ENCODE measurements around the gene GSG1L.

GSG1L gene

GRCh38 chr16:27789595-27790241, 273.8 kb downstream of the GSG1L start:
- DNase-seq (ENCODE audit: low read depth), result no peak

- DNase-seq (ENCODE audit: low read depth), result no peak
Observed at GRCh38 chr16:27789150-27789549, 274.4 kb downstream of the GSG1L start.

- no peak for DNase-seq (ENCODE audit: low read depth)
Observed at GRCh38 chr16:27787665-27788064, 275.8 kb downstream of the GSG1L start.

DNA sequence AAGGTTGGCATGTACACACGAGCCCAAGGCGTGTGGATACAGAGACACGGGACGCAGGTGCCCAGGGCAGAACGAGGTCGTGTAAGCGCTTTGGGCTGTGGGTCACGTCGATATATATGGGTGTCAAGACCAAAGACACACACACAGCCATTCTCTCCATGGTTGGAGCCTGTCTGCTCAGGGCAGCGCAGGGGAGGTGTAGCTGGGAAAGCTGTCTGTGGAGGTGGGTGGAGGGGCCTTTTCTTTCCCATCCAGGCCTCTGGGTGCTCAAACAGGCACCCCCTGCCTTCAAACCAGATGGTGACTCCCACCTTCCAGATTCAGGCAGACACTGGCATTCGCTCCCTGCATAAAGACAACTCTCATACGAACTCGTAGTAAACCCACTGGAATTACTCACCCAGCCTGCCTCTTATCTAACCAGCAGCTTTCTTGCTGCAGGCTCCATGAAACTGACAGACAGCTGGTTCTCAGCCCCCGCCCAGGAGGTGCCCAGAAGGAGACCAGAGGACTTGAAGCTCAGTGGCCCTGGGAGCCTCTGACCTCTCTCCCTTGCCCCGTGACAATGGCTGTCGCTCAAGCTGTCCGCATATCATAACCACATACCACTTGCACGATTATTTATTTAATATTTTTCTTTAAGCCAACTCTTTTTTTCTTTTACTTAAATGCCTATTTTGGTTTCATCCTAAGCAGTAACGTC, 276.4 kb downstream of the GSG1L start:
- DNase-seq (ENCODE audit: low read depth), result no peak

DNA sequence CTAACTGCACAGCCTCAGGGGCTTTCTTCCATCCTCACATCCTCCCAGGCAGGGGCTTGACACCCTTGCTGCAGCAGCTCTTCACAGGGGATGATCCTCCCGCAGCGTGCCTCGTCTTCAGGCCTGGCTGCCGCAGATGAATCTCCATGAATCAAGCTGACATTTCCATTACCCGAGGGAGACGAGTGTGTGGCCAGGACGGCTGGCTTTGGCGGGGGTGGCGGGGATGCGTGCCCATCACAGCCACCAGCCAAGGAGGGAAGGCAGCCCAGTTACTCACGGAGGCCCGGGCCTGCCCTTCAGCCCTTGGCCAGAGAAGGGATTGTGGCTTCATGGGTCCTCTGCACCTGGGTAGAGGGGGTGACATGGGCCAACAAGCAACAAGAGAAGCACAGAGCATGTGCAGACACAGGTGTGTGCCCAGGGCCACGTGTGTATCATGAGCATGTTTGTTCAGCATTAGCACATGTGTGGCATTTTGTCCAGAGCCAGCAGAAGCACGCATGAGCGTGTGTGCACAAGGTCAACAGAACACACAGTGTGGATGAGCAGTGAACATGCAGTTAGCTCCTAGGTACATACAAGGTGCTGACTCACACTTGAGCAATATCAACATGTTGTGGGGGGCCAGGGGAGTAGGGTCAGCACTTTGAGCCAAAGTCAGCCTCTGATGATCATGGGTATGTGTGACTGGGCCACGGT, 277.1 kb downstream of the GSG1L start:
- no peak for DNase-seq (ENCODE audit: low read depth)

DNA sequence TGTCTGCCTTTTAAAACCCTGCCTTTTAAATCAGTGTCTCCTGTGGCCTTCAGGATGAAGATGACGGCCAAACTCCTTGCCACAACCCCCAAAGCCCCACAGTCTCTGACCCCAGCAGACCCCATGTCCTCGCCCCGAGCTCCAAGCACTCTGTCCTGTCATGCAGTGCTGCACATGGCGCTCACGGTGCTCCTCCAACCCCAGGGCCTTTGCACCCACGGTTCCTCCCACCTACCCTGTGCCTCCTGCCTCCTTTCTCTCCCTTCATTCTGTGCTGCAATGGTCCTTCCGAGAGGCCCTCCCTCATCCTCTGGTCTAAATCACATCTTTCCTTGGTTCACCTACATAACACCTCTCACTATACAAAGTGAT, 278.2 kb downstream of the GSG1L start:
- DNase-seq (ENCODE audit: low read depth), result no peak

- no peak for DNase-seq (ENCODE audit: low read depth)
Observed at GRCh38 chr16:27784351-27785306, 278.9 kb downstream of the GSG1L start.

DNA sequence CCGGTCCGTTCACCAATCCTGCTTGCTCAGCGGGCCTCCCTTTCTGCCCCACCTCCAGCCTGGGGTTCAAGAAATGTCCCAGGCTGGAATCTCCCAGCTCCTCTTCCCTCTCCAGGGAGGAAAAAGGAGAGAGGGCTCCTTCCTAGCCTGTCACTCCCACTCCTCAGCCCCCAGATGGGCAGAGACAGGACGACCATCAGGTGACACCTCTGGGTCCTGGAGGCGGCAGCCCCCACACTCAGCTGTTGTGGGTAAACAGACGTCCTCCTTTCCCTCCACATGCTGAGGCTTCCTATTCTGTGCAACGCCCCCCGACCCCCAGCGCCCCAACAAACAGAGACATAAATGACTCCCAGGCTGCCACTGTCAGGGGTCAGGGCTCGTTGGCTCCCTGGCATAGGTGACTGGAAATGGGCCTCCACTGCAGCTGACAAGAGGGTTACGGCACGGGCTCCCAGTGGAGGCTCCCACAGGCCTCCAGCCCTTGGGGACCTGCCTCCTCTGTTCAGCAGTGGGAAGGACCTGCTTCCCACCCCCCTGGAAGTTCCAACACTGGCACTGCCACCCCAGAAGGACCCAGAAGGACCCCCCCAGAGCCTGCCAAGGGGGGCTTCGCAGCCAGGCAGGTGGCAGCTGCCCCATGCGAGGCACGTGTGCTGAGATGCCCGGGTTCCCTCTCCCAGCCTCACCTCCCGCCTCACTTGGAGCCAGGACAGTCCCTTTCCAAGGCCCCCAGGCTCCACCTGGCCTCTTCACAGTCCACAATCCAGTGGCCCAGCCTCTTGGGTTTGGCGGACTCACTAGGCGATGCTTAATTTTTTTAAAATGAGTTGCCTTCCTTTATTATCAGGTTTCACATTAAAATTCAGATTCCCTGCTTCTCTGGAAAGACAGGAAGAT, 281.3 kb downstream of the GSG1L start:
- no peak for DNase-seq (ENCODE audit: low read depth)

DNA sequence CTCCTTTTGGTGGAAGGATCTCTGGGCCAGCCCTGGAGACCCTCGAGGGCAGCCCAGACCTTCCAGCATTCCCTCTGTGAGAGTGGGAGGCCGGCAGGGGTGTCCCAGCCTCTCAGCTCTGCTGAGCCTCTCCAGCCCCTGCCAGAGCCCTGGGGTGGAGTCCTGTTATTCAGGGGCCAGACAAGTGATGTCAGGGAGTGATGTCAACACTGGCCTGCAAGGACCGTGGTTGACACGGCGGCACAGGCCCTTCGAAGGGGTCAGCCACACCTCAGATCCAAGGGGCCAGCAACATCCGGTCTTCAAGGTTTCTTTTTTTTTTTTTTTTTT, 282.4 kb downstream of the GSG1L start:
- no peak for DNase-seq (ENCODE audit: low read depth)

- no peak for DNase-seq (ENCODE audit: low read depth)
Observed at GRCh38 chr16:27780468-27781194, 282.9 kb downstream of the GSG1L start.

DNA sequence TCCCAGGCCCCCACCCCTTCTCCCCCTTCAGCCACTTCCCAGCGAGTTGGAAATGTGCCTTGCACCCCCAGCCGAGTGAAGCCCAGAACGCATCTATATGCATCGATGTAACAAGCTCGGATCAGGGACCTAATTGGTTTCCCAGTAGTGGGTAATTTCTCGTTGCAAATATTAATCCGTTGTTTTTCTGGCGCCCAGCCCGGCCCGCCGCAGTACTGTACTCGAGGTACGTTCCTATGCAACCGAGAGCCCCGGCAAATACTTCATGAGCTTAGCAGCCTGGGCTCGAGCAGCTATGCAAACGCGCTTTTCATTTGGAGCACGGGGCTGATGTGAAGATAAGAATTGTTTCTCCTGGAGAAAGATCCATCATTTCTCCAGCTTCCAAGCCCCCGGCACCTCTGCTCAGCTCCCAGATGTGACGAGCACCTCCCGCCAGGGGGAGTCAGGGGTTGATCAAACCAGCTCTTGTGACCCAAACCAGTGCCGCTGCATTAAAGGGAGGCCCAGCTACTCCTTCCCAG, 283.8 kb downstream of the GSG1L start:
- DNase-seq (ENCODE audit: low read depth), result no peak

- DNase-seq (ENCODE audit: low read depth), result no peak
Observed at GRCh38 chr16:27778926-27779570, 284.5 kb downstream of the GSG1L start.

- no peak for DNase-seq (ENCODE audit: low read depth)
Observed at GRCh38 chr16:27778171-27778925, 285.2 kb downstream of the GSG1L start.

GRCh38 chr16:27777527-27777926, 286.0 kb downstream of the GSG1L start:
- no peak for DNase-seq (ENCODE audit: low read depth)

- no peak for DNase-seq (ENCODE audit: low read depth)
Observed at GRCh38 chr16:27776556-27777225, 286.8 kb downstream of the GSG1L start.

DNA sequence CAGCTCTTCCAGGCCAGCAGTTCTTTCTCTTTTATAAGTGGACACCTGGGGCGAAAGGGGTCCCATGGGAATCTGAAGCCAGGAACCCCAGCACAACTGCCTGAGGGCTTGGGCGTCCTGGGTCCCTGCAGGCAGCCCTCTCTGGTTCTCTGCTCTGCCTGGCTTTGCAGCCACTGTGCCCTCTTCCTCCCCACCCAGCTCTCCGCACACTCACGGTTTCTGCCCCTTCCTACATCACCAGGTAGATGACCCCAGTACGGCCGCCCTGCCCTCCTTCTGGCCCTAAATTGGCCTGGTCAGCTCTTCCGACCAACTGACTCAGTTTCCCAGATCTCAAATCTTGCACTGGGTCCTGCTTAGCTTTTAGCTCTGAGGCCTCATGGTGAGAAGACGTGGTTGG, 288.3 kb downstream of the GSG1L start:
- no peak for DNase-seq (ENCODE audit: low read depth)

DNA sequence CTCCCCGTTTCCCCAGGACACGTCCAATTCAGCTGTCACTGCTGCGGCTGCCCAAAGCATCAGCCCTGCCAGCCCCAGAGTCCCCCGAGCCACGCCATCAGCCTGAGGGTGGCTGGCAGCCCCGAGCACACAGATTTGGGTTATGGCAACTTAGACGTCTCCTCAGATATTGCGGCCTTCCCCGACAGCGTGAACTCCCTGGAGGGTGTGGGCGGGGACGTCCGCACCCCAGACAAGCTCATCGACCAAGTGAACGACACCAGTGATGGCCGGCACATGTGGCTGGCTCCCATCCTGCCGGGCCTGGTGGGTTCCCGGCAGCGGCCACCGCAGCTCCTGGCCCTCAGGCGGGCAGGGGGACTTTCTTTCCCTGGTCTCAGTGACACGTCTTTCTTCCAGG, 288.7 kb downstream of the GSG1L start:
- no peak for DNase-seq (ENCODE audit: low read depth)

DNA sequence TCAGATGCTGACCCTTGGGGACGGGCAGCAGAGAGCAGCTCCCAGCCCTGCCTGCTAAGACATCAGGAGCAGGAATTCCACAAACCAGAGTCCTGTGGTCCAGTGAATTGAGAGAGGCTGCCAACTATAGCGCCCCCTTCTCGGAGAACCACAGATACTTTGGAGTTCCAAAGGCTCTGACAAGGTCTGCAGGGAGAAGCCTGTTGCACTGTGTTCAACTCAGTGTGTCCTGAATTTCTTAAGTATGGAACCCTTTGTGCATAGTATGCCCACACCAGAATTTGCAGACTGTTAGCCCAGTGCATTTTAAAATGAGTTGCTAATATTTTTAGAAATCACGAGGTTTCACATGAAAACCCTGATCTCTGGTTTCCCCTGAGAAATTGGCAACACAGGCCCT, 290.2 kb downstream of the GSG1L start:
- no peak for DNase-seq (ENCODE audit: low read depth)

Measured in GM04503 (cell line).